GM12878 (cell line): ENCODE data around the gene UCN2. TPM values are rescaled to one million over a fixed set of nuclear protein-coding genes. Genes with fewer than 3 reads are reported as not detected.

Experiments
- GABPA ChIP-seq: IDR thresholded peaks from 2 replicates; pipeline ENCODE4 v1.6.1; 2014; ENCODE audit warnings: antibody characterized with exemption, low read depth, mild to moderate bottlenecking, inconsistent platforms
- MEF2A ChIP-seq: IDR thresholded peaks from 2 replicates; pipeline ENCODE4 v1.6.1; 2011; ENCODE audit warnings: low read depth, mild to moderate bottlenecking, low read length, moderate library complexity; ENCODE audit not compliant: insufficient read depth
- MXI1 ChIP-seq: fragments of 150-350 bp; IDR thresholded peaks from 2 replicates; pipeline ENCODE4 v1.6.1; 2011; ENCODE audit warnings: low read depth, mild to moderate bottlenecking, inconsistent platforms, low read length, improper control_type of control experiment
- MYC ChIP-seq: IDR thresholded peaks from 2 replicates; pipeline ENCODE4 v1.6.1; 2011; ENCODE audit warnings: mild to moderate bottlenecking, low read length, moderate library complexity, inconsistent platforms; ENCODE audit not compliant: insufficient read depth, insufficient replicate concordance, insufficient read length, severe bottlenecking
- NBN ChIP-seq: fragments of 450-650 bp; IDR thresholded peaks from 2 replicates; pipeline ENCODE4 v1.6.1; 2016
- NFYB ChIP-seq: IDR thresholded peaks from 2 replicates; pipeline ENCODE4 v1.6.1; 2011; ENCODE audit warnings: low read depth, mild to moderate bottlenecking, low read length, improper control_type of control experiment, moderate library complexity; ENCODE audit not compliant: insufficient read depth
- RAD51 ChIP-seq: fragments of 450-650 bp; IDR thresholded peaks from 2 replicates; pipeline ENCODE4 v1.6.1; 2016; ENCODE audit warnings: moderate library complexity, mild to moderate bottlenecking, inconsistent platforms
- SIN3A ChIP-seq: IDR thresholded peaks from 2 replicates; pipeline ENCODE4 v1.6.1; 2012; ENCODE audit warnings: low read depth, low read length, improper control_type of control experiment
- polyA plus RNA-seq, 11 experiments: library from polyadenylated mRNA; depleted of rRNA in 4 of 11; unstranded in 6 of 11; stranded (reverse) in 5 of 11; fragments of >200 nt; fragmentation: Nextera tagmentation in 4 of 11; fragmentation: Illumina TruSeq in 1 of 11; extraction: Ambion mirVana in 4 of 11; extraction: Trizol in 1 of 11; gene quantifications; 1 replicate in 1 of 11; 2 replicates in 10 of 11; pipeline versions ENCODE4 v1.2.1 to v1.2.3, GENCODE V29; 2011 to 2016; ENCODE audit warnings: inconsistent platforms in 2 of 11, missing spikeins in 2 of 11, low read depth in 1 of 11
- total RNA-seq, 4 experiments: library from RNA; depleted of rRNA in 3 of 4; stranded (reverse); fragments of >200 nt in 3 of 4; fragmentation: Illumina TruSeq in 1 of 4; extraction: Trizol in 1 of 4; gene quantifications; 2 replicates each; pipeline versions ENCODE4 v1.2.1 to v1.2.3, GENCODE V29; 2013 to 2021
- TF ChIP-seq, protein P1 (sequence below): fragments of 450-650 bp; IDR thresholded peaks from 2 replicates; pipeline ENCODE4 v1.6.1; 2016; ENCODE audit warnings: mild to moderate bottlenecking
- TF ChIP-seq, protein P2 (sequence below): fragments of 450-650 bp; IDR thresholded peaks from 2 replicates; pipeline ENCODE4 v1.6.1; 2017; ENCODE audit warnings: mild to moderate bottlenecking, low read depth, inconsistent platforms; ENCODE audit not compliant: poor library complexity, severe bottlenecking
- TF ChIP-seq, protein P3 (sequence below): fragments of 450-650 bp; IDR thresholded peaks from 2 replicates; pipeline ENCODE4 v1.6.1; 2017; ENCODE audit warnings: mild to moderate bottlenecking, moderate library complexity
- TF ChIP-seq, protein P4 (sequence below): IDR thresholded peaks from 2 replicates; pipeline ENCODE4 v1.6.1; 2012; ENCODE audit warnings: low read depth, low read length, improper control_type of control experiment
- TF ChIP-seq, protein P5 (sequence below): IDR thresholded peaks from 2 replicates; pipeline ENCODE4 v1.6.1; 2011; ENCODE audit warnings: low read depth, low read length, improper control_type of control experiment, borderline replicate concordance

Gene UCN2
- total and polyA plus RNA-seq, 10 of the 15 experiments (the other 5 are each of a cell fraction or from before 2014, with no cell fraction given): 0.05 TPM; not detected in 9

DNA sequence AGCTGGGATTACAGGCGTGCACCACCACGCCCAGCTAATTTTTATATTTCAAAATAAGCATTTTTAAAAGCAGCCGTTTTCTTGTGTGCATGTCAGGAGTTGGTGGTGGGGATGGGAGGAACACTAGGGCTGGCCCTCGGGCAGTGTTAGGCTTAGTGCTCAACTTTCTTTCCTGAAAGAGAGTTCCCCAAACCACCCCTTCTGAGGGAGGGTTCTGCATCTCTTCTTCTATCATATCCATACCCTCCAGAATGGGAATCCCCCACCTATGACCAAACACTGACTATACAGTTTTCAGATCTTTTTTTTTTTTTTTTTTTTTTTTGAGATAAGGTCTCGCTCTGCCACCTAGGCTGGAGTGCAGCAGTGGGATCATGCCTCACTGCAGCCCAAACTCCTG, 19.4 kb downstream of the UCN2 start (continued):
- TF ChIP-seq, protein P1, sequence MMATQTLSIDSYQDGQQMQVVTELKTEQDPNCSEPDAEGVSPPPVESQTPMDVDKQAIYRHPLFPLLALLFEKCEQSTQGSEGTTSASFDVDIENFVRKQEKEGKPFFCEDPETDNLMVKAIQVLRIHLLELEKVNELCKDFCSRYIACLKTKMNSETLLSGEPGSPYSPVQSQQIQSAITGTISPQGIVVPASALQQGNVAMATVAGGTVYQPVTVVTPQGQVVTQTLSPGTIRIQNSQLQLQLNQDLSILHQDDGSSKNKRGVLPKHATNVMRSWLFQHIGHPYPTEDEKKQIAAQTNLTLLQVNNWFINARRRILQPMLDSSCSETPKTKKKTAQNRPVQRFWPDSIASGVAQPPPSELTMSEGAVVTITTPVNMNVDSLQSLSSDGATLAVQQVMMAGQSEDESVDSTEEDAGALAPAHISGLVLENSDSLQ: no peak
- TF ChIP-seq RAD51 (no peak), NFYB (no peak), MYC (no peak), MXI1 (no peak), NBN (no peak), MEF2A (no peak), SIN3A (no peak), GABPA (no peak)
- TF ChIP-seq, protein P2, sequence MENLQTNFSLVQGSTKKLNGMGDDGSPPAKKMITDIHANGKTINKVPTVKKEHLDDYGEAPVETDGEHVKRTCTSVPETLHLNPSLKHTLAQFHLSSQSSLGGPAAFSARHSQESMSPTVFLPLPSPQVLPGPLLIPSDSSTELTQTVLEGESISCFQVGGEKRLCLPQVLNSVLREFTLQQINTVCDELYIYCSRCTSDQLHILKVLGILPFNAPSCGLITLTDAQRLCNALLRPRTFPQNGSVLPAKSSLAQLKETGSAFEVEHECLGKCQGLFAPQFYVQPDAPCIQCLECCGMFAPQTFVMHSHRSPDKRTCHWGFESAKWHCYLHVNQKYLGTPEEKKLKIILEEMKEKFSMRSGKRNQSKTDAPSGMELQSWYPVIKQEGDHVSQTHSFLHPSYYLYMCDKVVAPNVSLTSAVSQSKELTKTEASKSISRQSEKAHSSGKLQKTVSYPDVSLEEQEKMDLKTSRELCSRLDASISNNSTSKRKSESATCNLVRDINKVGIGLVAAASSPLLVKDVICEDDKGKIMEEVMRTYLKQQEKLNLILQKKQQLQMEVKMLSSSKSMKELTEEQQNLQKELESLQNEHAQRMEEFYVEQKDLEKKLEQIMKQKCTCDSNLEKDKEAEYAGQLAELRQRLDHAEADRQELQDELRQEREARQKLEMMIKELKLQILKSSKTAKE: no peak
- TF ChIP-seq, protein P3, sequence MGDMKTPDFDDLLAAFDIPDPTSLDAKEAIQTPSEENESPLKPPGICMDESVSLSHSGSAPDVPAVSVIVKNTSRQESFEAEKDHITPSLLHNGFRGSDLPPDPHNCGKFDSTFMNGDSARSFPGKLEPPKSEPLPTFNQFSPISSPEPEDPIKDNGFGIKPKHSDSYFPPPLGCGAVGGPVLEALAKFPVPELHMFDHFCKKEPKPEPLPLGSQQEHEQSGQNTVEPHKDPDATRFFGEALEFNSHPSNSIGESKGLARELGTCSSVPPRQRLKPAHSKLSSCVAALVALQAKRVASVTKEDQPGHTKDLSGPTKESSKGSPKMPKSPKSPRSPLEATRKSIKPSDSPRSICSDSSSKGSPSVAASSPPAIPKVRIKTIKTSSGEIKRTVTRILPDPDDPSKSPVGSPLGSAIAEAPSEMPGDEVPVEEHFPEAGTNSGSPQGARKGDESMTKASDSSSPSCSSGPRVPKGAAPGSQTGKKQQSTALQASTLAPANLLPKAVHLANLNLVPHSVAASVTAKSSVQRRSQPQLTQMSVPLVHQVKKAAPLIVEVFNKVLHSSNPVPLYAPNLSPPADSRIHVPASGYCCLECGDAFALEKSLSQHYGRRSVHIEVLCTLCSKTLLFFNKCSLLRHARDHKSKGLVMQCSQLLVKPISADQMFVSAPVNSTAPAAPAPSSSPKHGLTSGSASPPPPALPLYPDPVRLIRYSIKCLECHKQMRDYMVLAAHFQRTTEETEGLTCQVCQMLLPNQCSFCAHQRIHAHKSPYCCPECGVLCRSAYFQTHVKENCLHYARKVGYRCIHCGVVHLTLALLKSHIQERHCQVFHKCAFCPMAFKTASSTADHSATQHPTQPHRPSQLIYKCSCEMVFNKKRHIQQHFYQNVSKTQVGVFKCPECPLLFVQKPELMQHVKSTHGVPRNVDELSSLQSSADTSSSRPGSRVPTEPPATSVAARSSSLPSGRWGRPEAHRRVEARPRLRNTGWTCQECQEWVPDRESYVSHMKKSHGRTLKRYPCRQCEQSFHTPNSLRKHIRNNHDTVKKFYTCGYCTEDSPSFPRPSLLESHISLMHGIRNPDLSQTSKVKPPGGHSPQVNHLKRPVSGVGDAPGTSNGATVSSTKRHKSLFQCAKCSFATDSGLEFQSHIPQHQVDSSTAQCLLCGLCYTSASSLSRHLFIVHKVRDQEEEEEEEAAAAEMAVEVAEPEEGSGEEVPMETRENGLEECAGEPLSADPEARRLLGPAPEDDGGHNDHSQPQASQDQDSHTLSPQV: no peak
- TF ChIP-seq, protein P4, sequence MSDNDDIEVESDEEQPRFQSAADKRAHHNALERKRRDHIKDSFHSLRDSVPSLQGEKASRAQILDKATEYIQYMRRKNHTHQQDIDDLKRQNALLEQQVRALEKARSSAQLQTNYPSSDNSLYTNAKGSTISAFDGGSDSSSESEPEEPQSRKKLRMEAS: no peak
- TF ChIP-seq, protein P5, sequence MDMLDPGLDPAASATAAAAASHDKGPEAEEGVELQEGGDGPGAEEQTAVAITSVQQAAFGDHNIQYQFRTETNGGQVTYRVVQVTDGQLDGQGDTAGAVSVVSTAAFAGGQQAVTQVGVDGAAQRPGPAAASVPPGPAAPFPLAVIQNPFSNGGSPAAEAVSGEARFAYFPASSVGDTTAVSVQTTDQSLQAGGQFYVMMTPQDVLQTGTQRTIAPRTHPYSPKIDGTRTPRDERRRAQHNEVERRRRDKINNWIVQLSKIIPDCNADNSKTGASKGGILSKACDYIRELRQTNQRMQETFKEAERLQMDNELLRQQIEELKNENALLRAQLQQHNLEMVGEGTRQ: no peak
